ENCODE measurements around the gene CDC42BPB.

Gene CDC42BPB

DNA sequence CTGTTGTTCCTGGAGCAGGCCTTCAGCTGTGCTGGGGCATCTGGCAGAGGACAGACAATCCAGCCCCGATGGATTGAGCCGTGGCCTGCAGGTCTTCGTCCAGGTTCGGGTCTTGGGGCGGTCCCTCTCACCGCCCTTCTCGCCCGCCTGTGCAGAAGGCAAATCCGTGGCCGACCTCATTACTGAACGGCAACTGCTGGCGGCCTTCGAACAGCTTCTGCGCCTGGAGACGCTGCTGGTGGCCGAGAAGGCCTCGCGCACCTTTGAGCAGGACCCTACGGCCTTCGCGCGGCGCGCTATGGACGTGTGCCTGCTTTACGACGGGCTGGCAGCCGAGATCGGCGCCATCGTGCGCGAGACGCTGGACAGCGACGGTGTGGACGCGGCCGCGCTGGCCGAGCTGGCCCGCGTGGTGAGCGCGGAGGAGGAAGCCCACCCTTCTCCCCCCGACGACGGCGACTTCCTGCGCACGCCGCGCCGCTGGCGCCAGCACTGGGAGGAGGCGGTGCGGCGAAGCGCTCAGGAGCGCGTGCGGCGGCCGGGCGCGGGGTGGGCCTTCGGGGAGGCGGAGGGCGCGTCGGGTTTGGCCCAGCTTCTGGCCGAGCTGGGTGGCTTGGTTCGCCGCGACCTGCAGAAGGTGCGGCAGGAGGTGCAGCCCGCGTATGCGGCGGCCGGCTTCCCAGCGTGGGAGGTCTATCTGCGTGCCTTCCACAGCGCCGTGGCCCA, 44.8 kb upstream of the CDC42BPB start:
- TF ChIP-seq, protein P1, sequence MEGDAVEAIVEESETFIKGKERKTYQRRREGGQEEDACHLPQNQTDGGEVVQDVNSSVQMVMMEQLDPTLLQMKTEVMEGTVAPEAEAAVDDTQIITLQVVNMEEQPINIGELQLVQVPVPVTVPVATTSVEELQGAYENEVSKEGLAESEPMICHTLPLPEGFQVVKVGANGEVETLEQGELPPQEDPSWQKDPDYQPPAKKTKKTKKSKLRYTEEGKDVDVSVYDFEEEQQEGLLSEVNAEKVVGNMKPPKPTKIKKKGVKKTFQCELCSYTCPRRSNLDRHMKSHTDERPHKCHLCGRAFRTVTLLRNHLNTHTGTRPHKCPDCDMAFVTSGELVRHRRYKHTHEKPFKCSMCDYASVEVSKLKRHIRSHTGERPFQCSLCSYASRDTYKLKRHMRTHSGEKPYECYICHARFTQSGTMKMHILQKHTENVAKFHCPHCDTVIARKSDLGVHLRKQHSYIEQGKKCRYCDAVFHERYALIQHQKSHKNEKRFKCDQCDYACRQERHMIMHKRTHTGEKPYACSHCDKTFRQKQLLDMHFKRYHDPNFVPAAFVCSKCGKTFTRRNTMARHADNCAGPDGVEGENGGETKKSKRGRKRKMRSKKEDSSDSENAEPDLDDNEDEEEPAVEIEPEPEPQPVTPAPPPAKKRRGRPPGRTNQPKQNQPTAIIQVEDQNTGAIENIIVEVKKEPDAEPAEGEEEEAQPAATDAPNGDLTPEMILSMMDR (IDR thresholded peaks at IDR 0.05), result no peak

DNA sequence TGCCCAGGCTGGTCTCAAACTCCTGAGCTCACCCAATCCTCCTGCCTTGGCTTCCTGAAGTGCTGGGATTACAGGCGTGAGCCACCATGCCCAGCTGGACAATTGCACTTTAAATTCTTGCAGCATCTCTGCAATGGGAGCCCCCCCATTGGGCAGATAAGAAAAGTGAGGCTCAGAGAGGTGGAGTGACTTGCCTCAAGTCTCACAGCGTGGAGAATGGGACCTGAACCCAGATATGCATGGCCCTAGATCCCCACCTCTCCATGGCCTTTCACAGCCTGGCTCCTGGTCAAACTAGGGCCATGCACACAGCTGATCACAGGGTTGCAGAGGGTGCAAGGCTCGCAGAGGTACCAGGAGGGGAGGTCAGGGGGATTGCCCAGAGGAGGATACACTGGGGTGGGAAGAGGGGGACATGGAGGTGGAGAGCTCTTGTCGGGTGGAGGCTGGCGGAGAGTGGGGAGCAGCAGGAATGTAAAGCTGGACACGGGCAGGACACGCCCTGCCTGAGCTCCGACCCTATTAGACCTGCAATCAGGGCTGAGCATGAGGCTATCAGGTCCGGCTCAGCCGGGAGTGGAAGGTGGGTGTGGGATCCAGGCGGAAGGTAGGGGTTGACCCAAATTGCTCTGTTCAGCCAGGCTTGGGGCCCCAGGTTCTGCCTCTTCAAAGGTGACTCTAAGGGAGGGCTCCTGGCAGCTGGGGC, 44.1 kb upstream of the CDC42BPB start:
- TF ChIP-seq, protein P1 (IDR thresholded peaks at IDR 0.05), result no peak

DNA sequence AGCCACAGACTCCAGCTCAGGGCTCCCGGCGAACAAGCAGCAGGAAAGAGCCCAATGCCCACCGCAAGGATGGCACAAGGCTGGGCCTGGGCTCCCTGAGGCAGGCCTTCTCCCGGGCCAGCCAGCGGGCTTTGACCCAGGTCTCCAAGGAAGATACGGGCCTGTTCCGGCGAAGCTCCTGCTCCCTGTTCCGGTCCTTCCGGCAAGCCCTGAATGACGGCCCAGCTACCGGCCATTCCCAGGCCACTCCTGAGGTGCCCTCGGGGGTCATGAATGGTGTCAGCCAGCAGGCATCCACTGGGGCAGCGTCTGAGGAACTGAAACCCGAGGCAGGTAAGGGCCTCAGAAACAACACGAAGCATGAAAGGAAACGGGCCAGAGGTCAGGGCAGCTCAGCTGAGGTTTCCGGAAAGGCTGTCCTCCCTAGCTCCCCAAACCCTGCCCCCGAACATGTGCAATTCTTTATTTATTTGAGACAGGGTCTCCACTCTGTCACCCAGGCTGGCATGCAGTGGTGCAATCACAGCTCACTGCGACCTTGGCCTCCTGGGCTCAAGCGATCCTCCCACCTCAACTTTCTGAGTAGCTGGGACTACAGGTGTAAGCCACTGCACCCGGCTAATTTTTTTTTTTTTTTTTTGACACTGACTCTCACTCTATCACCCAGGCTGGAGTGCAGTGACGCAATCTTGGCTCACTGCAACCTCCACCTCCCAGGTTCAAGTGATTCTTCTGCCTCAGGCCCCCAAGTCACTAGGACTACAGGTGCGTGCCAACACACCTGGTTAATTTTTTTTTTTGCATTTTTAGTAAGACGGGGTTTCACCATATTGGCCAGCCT, 43.2 kb upstream of the CDC42BPB start:
- TF ChIP-seq, protein P1 (IDR thresholded peaks at IDR 0.05), result no peak

DNA sequence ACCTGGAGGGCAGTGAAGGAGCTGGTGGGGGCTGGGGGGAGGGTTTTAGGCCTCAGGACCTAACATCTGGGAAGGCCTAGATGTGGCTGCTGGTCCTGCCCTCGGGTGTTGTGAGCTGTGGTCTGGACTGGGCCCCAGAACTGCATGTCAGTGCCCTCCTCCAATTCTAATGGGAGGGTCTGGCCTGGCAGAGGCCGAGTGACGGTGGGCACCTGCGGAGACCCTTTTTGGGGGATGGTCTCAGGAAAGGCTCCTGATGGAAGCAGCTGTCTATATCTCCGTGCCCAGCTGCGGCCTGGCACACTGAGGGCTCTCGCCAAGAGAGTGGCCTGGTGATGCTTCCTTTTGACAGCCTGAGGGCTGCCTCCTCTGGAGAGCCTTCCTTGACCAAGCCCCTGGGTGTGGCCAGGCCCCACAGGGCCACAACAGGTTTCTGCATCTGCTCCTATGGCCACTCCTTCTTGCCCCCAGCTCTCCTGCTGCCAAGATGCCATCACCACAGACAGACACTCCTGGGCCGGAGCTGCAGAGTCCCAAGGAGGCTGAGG, 42.5 kb upstream of the CDC42BPB start:
- TF ChIP-seq, protein P1 (IDR thresholded peaks at IDR 0.05), result no peak

DNA sequence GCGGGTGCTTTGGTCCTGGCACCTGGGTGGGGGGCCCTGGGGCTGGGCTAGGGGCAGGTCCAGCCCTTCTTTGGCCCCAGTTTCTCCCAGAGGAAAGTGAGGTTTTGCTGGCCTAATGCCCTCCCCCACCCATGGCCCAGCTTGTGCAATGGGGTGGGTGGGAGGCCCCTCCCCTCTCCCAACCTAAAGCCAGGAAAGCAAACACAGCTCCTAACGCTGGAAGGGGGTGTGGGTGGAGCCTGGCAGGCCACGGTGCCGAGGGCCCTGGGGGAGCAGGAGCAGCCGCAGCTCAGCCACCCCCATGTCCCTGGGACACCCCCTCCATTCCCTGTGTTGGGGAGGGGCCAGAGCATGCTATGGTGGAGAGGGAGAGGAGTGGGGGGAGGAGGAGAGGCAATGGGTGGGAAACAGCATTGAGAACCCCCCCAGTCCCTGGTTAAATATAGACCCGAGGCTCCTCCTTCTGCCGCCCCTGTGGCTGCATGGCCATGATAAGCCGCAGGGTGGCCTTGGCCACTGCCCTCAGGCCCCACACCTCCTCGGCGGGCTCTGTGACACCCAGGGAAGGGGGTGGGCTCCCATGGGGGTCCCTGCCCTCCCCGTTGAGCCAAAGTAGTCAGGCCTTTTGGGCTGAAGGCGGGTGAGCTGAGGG, 41.9 kb upstream of the CDC42BPB start:
- TF ChIP-seq, protein P1 (IDR thresholded peaks at IDR 0.05), result no peak

DNA sequence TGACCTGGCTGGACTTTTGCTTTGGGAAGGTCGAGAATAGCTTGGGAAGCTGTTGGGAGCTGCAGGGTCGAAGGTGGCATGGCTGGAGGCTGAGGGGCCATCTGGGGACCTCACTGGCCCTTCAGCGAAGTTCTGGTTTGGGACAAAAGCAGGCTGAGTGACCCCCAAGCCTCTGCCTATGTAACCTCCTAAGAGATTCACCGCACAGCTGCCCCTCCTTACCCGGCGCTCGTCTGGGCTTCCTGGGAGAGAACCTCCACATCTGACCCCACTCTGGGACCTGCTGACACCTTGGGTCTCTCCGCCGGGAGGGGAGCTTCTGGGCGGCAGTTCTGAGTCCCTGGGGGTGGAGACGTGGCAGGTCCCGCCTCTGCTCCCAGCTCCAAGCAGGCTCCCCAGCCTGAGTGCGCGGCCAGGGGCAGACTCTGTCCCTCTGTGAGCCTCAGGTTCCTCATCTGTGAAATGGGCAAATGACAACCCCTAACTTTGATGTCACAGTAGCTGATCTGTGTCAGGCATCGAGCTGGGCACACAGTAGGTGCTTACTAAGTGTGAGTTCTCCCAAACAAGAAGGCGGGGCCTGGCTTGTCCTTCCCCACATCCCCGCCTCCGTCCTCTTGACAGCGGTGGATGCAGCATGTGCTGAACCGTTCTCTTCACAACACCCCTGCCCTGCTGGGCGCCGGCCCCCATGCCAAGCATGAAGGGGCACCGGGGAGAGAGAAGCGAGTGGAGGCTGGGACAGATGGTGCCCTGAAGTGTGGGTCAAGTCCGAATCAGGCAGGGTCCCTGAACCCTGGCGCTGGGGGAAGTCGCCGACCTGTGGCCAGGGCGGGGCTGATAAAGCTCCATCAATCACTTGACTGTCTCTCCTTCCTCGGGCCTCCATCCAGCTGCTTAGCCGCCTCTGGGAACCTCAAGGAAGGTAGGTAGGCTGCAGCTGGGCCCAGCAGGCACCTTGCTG, 40.9 kb upstream of the CDC42BPB start:
- TF ChIP-seq, protein P1 (IDR thresholded peaks at IDR 0.05), result no peak

Measured in LNCAP (cell line).